Fibroblast of peridontal ligament (primary cell): ENCODE data around the gene VPS9D1.
"Not testable (repeated sequence)": the region's sequence is repeated elsewhere in the genome, so short reads cannot be mapped to it uniquely, and the experiment has no call there.

Experiments used
- DNase-seq: peaks from one replicate; pipeline ENCODE4 v3.0.0-alpha.2; 2010; ENCODE audit errors: extremely low read depth

VPS9D1 gene

DNA sequence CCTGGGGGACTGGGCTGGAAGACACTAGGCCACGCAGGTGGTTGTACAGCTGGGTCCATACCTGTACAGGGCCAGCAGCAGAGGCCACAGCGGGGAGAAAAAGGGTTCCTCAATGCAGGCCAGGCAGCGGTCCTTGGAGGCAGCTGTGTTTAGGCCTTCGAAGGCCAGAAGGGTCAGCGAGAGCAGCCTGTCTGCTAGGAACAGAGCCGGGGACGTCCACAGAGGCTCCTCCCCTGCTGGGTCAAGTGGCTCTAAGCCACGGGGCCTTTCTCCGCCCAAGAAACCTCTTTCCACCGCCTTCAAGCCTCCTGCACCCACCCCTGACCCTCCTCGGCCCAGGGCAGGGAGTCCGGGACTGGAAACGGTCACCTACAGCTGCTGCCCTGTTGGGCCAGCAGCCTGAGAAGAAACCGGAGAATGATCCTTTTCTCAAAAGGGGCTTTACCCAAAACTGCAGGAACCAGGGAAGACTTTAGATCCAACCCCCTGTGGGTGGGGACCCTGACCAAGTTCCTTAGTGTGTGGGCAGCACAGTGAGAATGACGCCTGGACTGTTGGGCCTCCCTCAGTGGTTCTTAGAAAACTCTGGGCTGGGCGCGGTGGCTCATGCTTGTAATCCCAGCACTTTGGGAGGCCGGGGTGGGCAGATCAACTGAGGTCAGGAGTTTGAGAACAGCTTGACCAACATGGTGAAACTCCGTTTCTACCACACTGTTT lies 10.8 kb downstream of the VPS9D1 start:
- DNase-seq, result no peak

DNA sequence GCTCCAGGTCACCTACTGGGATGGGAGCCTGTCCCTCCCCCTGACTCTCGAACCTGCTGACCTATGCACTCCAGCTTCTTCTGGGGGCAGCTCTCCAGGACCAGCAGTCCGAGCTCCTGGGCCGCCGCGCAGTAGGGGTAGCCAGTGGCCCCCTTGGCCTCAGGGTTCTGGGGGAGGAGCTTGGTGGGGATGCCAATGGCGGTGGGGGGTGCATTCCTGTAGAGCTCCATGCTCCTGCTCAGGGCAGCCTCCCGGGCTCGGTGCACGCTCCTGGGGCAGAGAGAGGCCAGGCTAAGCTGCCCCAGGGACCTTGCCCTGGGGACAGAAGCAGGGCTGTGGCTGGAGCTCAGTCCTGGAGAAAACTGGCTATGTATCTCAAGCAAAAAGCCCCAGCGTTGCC lies 11.5 kb downstream of the VPS9D1 start:
- DNase-seq, result no peak

DNA sequence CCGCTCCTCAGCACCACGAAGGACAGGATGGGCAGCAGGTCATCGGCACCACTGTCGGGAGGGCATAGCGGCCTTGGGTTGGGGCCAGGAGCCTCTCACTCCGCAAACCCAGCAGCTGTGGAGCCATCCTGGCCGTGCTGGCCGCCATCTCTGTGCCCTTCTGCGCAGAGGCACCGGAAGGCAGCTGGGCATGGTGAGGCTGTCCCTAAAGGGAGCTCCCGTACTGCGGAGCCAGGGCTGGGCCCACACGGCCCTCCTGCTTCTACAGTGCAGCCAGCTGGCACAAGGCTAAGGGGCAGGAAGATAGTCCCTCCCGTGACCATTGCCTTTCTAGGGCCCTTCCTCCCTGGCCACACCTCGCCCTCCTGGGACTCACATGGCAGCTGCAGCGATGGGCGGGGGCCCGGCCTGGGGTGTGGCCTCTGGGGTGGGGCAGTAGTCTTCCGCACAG lies 12.2 kb downstream of the VPS9D1 start:
- DNase-seq, result no peak

DNA sequence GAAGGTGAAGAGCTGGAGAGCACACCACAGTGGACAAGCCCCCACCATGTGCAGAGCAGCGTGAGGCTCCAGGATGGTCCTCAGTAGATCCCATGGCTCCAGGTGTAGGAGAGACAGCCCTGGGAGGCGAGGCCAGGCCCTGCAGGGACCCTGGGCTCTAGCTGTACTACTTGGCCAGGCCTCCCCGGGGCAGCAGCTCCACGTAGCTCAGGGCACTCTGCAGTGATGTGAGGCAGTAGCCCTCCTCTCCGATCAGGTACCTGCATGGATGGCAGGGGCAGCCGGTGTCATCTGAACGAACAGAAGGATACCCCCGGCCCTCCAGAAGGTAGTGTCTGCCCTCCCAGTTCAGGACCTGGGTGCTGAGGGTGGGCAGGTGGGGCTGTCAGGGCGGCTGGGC lies 13.0 kb downstream of the VPS9D1 start:
- no peak for DNase-seq

DNA sequence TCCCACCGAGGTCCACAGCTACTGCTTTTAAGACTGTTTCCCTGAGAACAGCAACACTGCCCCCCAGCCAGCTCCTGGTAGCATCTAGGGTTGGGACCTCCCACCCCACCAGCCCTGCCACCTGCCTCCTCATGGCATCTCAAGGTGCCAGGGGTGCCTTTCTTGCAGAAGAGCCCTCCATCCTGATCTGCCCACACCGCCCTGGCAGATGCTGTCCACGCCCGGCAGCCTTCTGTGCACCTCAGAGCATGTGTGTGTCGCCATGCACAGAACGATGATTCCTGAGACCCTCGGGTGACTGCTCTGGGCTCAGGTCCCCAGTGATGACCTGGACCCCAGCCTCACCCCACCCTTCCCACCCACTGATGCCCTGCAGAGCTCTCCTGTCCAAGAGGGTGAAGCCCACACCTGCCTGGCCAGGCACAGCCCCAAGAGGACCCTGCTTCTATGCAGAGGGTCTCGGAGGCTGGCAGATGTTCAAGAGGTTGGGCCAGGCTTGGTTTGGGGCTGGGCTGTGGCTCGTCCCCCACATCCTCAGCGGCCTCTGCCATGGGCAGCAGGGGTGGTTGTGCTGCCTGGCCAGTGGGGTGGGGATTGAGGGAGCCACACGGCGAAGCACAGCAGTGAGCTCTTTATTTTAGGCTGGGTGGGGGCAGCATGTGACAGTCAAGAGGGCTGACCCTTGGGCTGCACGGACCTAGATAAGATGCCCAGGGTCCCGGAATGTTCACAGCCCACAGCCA lies 14.0 kb downstream of the VPS9D1 start:
- DNase-seq, result no peak

DNA sequence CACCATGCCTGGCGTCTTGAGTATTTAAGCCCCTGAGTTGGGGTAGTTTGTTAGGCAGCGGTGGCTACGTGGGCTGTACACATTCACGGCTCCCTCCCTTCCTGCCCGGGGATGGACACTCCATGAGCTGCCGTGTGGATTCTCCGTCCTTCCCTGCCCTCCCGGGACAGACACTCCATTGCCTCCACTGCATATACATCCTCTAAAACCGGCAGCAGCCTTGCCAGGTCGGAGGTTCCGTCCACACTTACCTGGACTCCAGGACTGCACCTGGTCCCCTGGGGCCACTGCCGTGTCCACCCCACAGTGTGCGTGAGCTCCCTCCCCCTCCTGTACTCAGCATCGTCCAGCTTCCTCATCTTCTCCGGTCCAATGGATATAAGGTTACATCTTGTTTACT lies 15.7 kb downstream of the VPS9D1 start:
- no peak for DNase-seq

DNA sequence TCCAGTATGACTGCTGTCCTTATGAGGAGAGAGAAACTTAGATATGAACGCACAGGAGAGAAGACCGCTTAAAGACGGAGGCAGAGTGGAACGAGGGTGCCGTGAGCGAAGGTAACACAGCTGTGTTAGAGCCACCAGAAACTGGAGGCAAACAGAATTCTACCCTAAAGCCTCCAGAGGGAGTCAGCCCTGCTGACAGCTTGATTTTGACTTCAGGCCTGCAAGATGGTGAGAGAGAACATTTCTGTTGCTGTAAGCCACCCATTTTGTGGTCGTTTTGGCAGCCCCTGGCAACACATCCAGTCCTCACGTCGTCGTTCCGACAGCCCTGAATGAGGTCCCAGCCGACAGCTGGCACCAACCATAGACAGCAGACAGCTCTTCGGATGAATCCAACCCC lies 16.4 kb downstream of the VPS9D1 start:
- no peak for DNase-seq

DNA sequence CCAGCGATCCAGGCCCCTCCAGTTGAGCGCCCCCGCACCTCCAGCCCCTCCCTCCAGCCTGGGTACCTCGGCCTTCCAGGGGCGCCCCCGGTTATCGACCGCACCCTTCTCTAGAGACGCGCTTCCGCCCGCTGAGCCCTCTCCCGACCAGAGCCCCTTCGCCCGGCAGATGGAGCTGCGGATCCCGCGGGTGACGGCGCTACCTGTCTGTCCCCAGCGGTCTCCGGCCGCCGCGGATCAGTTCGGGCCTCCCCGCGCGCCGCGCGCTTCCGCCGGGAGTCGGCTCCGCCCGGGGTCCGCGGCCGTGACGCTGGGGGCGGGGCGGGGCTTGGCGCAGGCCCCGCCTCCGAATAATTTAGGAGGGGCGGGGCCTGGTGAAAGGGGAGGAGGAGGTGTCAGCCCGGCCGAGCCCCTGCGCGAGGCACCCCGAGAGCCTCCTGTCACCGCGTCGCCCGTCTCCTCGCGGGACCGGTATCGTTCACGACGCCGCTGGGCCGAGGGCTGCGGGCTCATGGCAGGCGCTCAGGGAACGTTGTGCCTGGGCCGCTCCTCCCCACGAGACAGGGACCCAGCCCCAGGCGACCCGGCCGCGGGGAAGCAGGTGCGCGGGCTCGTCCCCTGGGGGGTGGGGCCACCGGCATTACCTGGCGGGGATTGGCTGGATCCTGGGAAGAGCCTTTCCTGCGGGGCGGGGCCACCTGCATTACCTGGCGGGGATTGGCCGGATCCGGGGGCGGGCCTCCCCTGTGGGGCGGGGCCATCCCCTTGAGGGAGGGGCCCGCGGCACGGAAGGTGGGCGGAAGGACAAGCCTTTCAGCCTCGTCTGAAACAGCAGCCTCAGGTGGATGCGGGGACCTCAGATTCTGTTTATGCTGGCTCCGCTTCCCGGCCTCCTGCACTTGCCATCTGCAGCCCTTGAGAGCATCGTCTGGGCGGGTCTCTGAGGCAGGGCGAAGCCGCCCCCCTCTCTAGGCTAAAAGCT lies 19.0 kb downstream of the VPS9D1 start, which contains the start of gene SPATA2L:
SPATA2L (minus strand) TSS at position 281 of the 982 bp plus-strand sequence. CDS start 473 bp downstream, outside the sequence.
- DNase-seq, result peak; percentile 49

DNA sequence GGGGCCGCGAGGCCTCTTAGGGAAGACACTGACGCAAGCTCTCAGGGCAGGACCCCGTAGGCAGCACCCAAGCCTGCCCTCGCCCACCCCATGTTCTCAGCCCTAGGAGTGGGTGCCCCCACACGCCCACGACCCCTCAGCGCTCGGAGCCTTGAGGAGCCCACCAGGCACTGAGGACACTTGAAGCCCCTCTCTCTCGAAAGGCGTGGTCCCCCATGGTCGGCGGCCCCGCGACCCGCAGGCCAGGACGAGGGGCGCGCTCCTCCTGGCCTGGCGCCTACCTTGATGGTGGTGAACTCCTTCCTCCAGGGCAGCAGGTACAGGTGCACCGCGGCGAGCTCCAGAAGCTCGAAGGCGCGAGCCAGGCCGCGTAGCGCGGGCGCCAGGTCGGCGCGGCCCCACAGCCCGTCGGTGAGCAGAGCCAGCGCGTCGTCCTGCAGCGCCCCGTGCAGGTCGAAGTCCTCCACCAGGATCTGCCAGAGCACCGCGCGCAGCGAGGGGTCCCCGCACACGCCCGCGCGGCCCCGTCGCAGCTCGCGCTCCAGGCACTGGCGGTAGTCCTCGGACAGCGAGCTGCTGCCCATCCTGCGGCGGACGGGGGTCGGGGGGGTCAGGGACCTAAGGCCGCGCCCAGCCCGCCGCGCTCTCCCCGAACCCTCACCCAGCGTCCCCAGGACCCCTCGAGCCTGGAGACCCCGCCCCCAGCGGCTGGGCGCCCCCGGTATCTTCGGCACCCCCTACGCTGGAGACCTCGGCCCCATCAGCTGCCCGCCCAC lies 19.9 kb downstream of the VPS9D1 start:
- DNase-seq, result no peak

DNA sequence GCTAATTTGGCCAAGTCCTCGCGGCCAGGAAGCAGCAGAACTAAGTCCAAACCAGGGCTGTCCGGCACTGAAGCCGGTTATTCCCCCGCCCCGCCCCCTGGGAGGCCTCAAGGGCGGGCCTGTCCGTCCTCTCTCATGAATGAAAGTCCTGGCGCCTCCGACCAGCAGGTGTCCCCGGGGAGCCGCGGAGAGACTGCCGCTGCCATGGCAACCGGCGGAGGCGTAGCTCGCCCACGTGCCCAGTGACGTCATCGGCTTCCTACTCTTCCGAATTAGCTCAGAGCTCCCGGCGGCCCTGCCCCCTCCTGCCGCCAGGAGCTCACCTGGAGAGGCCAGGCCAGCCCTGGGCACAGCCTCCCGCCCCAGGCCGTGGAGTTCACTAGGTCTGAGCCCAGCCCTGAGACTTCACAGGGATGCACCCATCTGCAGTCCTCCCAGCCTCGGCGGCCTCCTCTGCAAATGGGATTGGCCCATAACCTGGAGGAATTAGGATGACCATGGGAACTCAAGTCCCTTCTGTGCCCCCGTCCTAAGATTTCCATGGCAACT lies 20.5 kb downstream of the VPS9D1 start:
- peak; percentile 90 for DNase-seq

DNA sequence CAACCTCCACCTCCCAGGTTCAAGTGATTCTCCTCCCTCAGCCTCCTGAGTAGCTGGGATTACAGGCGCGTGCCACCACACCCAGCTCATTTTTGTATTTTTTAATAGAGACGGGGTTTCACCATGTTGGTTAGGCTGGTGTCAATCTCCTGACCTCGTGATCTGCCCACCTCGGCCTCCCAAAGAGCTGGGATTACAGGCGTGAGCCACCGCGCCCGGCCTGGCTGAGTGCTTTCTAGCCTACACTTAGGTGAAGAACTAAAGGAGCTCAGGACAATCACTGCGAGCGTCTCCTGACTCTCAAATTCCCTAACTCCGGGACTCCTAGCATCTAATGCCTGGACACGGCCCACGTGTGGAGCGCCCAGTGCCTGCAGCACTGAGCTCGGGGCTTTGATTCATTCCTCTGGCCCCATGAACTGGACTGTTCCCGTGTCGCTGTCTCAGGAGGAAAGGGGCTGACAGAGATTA lies 21.0 kb downstream of the VPS9D1 start:
- not testable (repeated sequence) for DNase-seq

DNA sequence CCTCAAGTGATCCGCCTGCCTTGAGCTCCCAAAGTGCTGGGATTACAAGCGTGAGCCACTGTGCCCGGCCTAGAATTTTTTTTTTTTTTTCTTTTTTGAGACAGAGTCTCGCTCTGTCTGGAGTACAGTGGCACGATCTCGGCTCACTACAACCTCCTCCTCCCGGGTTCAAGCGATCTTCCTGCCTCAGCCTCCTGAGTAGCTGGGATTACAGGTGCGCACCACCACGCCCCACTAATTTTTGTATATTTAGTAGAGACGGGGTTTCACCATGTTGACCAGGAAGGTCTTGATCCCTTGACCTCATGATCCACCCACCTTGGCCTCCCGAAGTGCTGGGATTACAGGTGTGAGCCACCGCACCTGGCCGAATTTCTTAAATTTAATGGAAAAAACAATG lies 22.0 kb downstream of the VPS9D1 start:
- DNase-seq, result not testable (repeated sequence)

DNA sequence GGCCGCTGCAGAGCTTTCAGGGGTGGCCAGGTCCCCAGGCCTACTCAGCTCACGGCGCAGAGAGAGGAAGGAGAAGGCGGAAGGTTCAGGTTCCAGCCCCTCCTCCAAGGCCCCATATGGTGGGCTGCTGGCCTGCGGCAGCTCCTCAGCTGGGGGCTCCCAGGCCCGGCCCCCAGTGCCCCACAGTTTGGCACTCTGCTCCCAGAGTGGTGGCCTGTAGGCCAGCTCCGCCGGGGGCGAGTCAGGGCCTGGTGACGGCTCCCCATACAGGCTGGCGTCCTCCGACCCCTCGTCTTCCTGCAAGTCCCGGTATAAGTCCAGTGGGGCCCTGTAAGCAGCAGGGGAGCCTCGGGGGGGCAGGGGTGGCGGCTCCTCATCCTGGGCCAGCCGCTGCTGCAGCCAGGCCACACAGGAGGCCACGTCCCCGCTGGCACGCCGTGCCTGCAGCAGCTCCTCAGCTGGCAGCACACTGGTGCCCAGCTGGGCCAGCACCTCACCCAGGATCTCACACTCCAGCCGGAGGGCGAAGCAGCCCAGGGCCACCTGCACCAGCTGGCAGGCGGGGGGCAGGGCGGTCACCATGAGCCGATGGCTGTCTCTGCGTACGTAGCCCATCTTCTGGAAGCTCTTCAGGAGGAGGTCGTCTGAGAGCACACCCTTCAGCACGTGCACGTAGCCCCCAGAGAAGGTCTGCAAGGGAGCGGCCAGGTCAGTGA lies 22.9 kb downstream of the VPS9D1 start:
- DNase-seq, result no peak

DNA sequence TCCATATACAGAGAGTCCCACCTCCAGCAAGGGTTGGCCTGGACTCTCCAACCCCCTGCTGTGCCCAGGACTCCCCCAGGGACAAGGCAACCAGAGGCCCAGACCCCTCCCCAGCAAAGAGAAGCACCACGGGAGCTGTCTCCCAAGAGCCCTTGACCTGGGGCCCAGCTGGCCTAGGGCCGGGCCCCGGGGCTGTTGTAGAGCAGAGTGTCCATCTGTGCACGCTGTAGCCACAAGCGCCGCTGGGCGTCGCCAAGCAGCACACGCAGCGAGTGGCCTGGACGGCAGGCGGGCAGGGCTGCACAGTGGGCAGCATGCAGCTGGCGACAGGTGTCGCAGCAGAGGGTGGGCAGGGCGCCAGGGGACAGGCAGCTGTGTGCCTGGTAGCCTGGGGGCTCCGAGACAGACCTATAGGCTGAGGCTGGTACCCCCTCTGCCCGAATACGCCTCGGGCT lies 23.5 kb downstream of the VPS9D1 start:
- DNase-seq, result no peak

DNA sequence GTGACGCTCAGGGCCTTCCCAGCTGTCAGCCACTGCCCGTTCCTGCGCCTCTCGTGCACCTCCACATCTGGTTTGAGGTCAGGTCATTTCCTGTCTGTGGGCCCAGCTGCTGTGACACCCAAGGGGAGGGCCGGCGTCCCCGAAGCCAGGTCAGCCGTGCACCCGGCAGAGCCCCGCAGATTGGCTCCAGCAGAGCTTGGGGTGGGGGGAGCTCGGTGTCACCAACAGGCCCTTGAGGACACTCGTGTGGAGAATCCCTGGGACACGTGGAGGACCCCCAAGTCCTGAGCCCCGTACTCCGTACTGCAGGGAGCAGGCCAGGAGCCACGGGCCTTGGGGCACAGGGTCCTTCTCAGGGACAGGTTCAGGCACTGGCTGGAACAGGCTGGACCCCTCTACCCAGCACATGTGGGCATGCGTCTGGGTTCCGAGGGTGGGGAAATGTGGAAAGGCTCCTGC lies 24.0 kb downstream of the VPS9D1 start:
- DNase-seq, result no peak

DNA sequence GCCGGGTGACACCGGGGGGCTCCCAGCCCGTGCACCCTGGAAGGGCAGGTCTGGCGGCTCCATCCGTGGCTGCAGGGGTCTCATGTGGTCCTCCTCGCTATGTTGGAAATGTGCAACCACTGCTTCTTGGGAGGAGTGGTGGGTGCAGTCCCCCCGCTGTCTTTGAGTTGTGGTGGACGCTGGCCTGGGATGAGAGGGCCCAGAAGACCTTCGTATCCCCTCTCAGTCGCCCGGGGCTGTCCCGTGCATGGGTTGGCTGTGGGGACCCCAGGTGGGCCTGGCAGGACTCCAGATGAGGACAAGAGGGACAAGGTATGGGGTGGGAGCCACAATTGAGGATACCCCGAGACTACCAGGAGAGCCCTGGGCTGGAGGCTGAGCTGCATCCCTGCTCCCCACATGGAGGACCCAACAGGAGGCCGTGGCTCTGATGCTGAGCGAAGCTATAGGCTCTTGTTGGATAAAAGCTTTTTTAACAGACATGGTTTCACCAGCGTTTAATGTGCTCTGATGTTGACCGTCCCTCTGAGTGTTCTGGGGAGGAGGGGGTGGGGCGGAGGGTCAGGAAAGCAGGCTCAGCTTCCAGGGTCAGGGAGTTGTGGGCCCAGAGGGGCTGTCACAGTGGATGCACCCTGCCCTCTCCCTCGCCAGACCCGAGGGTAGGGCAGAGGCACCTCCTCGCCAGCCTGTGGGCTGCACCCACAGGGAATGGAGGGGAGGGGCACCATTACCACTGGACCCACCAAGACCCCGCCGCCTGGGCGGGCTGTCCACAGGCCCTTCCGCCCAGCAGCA lies 24.6 kb downstream of the VPS9D1 start:
- DNase-seq, result no peak

DNA sequence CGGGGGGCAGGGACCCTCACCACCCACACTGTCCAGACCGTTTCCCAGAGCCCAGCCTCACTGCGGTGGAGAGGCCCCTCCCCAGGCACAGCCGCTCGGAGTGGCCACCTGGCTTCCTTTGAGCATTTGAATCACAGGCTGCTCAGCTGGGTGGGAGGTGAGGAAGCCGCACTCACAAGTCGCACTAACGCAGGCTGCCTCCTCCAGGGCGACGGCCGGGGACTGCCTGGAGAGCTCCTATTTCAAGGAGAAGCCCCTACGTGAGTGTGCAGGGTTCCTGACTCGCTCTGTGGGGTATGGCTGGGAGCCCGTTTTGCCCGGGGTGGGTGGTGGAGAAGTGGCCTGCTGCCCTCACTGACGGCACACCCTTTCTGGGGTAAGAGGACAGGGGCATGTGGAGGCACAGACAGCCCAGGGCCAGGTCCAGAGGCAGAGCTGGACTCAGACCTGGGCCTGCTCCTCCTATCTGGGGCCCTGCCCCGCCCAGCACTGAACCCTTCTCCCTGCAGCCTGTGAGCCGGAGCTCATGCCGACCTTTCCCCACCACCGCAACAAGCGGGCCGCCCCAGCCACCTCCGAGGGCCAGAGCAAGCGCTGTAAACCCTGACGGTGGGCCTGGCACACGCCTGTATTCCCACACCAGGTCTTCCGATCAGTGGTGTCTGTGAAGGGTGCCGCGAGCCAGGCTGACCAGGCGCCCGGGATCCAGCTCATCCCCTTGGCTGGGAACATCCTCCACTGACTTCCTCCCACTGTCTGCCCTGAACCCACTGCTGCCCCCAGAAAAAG lies 25.4 kb downstream of the VPS9D1 start:
- no peak for DNase-seq

DNA sequence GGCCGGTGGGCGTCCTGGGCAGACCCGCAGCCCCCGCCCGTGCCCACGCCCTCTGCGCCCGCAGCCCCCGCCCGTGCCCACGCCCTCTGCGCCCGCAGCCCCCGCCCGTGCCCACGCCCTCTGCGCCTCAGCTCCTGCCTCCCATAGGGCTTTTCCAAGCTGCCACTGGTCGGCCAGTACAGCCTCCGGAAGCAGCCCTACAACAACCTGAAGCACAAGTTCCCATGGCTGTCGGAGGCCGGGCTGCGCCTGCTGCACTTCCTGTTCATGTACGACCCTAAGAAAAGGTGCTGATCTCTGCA lies 26.0 kb downstream of the VPS9D1 start:
- DNase-seq, result not testable (repeated sequence)
